ENCODE measurements around the gene TULP1. TPM values are rescaled to one million over a fixed set of nuclear protein-coding genes. Genes with fewer than 3 reads are reported as not detected.

TULP1 gene
- total and polyA plus RNA-seq, 2 of the 4 experiments (the other 2 are of a cell fraction) = not detected

DNA sequence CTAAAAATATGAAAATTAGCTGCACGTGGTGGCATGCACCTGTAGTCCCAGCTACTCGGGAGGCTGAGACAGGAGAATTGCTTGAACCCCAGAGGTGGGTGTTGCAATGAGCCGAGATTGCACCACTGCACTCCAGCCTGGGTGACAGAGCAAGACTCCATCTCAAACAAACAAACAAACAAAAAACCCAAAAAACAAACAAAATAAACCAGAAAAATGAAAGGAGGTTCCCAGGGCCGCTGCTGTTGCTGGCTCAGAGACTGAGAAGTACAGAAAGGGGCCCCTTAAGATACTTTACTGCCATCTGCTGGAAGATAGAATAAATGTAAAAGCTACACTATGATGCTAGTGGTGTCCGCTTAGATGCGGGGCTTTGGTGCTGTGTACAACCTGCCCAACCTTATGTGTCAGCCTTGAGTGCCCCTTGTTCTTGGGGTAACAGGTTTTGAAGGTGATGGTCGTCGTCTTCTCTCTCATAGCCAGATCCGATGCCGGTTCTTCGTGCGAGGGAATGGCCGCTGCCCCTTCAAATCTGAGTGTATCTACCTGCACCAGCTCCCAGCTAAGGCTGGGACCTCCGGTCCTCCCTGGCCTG lies 63.3 kb downstream of the TULP1 start:
- H3K27me3 ChIP-seq (ENCODE audit: control insufficient read depth, insufficient read depth, low read length) = no peaks in the 10 kb centered on the region
- peak overlapping the region; percentile 80; the same call in 1 of the 2 replicates for H2AK5ac ChIP-seq (ENCODE audit: low read depth, low read length)
- H4K8ac ChIP-seq (ENCODE audit: low read depth in 2 of 2, low read length in 2 of 2) = peak overlapping the region in 1 of 2 experiments; percentile 57; a peak in 1 of 4 replicates
- ATAC-seq (ENCODE audit: low read depth) (peak; percentile 56), DNase-seq (peak; percentile 72)
- H3K4me2 ChIP-seq (ENCODE audit: low read depth, low read length) = no peak overlapping the region
- H3K4me3 ChIP-seq (ENCODE audit: insufficient read depth, low read depth, low read length) = no peak overlapping the region
- no peak overlapping the region for H3K56ac ChIP-seq (ENCODE audit: extremely low read depth, insufficient read depth, low read length)
- H3K4me1 ChIP-seq (ENCODE audit: control insufficient read depth, insufficient read depth, low read length) = peaks cover 5% of the 10 kb centered on the region
- BruUV-seq (replicated peaks) = no TSS peak
- H3K9me3 ChIP-seq (ENCODE audit: control insufficient read depth, insufficient read depth, low read length) = no peaks in the 10 kb centered on the region
- no peak overlapping the region for H3K27ac ChIP-seq (ENCODE audit: insufficient read depth, low read length)
- no peak overlapping the region for H3K23ac ChIP-seq (ENCODE audit: low read depth, low read length)
- H2BK120ac ChIP-seq (ENCODE audit: low read depth, low read length) = peak overlapping the region; percentile 45
- H2BK15ac ChIP-seq (ENCODE audit: low read depth, low read length) = no peak overlapping the region
- H3K36me3 ChIP-seq (ENCODE audit: control insufficient read depth, insufficient read depth, low read length) = no peaks in the 10 kb centered on the region
- H2BK5ac ChIP-seq (ENCODE audit: low read depth, low read length, poor library complexity, severe bottlenecking) = no peak overlapping the region
- intact Hi-C loops (cut with micrococcal nuclease) (loop anchor here (1.0 kb wide), 2 partner anchors 30 to 107 kb away; partner anchors contain the start of gene PPARD), in situ Hi-C loops (cut with MboI; ENCODE audit: low sequenced_read_pairs) (no loop called here), dilution Hi-C loops (cut with HindIII; ENCODE audit: low sequenced_read_pairs, unreplicated experiment) (no loop called here)
- no peak overlapping the region; the same call in 1 of the 2 replicates for H3K4ac ChIP-seq (ENCODE audit: low read depth, low read length)
- no peak overlapping the region for H3K9ac ChIP-seq (ENCODE audit: low read depth, low read length)
- no peak overlapping the region for H4K91ac ChIP-seq (ENCODE audit: insufficient read depth, low read depth, low read length)
- H3K79me1 ChIP-seq (ENCODE audit: low read depth in 1 of 2, low read length in 2 of 2) = peaks cover 8 to 17% of the 10 kb centered on the region in 2 experiments
- WGBS, 2 experiments (ENCODE audit: extremely low coverage in 2 of 2, insufficient read length in 1 of 2) = 0% methylated on average over 1 of the region's 14 CpGs; no CpG with 5 or more reads in 1 of the 2 experiments
- no peak for TF ChIP-seq MXI1 (IDR thresholded peaks at IDR 0.05; ENCODE audit: borderline replicate concordance, low read depth, low read length)
- TF ChIP-seq MAFK (IDR thresholded peaks at IDR 0.05; ENCODE audit: low read depth, low read length) = no peak
- no peak for TF ChIP-seq CHD1 (IDR thresholded peaks at IDR 0.05; ENCODE audit: low read depth, low read length)
- TF ChIP-seq RCOR1 (IDR thresholded peaks at IDR 0.05; ENCODE audit: insufficient replicate concordance, low read length) = no peak
- TF ChIP-seq POLR2A (IDR thresholded peaks at IDR 0.05; ENCODE audit: low read depth, low read length) = peak; percentile 28; the same call in 1 of the 2 replicates
- TF ChIP-seq CEBPB (IDR thresholded peaks at IDR 0.05; ENCODE audit: low read depth, low read length) = no peak
- no peak for TF ChIP-seq NFE2L2 (IDR thresholded peaks at IDR 0.05; ENCODE audit: low read depth, low read length)
- TF ChIP-seq SMC3 (IDR thresholded peaks at IDR 0.05; ENCODE audit: low read depth, low read length) = peak; percentile 99
- peak; percentile 11; the same call in 1 of the 2 replicates for TF ChIP-seq MAZ (IDR thresholded peaks at IDR 0.05; ENCODE audit: borderline replicate concordance, low read depth, low read length)
- no peak for TF ChIP-seq BHLHE40 (IDR thresholded peaks at IDR 0.05; ENCODE audit: low read depth, low read length)
- TF ChIP-seq RFX5 (IDR thresholded peaks at IDR 0.05; ENCODE audit: low read depth, low read length) = no peak
- peak; percentile 95 for TF ChIP-seq RAD21 (IDR thresholded peaks at IDR 0.05; ENCODE audit: low read length)
- TF ChIP-seq, protein P1, sequence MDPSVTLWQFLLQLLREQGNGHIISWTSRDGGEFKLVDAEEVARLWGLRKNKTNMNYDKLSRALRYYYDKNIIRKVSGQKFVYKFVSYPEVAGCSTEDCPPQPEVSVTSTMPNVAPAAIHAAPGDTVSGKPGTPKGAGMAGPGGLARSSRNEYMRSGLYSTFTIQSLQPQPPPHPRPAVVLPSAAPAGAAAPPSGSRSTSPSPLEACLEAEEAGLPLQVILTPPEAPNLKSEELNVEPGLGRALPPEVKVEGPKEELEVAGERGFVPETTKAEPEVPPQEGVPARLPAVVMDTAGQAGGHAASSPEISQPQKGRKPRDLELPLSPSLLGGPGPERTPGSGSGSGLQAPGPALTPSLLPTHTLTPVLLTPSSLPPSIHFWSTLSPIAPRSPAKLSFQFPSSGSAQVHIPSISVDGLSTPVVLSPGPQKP (IDR thresholded peaks at IDR 0.05; ENCODE audit: borderline replicate concordance, low read depth, low read length) = no peak
- TF ChIP-seq, protein P2, sequence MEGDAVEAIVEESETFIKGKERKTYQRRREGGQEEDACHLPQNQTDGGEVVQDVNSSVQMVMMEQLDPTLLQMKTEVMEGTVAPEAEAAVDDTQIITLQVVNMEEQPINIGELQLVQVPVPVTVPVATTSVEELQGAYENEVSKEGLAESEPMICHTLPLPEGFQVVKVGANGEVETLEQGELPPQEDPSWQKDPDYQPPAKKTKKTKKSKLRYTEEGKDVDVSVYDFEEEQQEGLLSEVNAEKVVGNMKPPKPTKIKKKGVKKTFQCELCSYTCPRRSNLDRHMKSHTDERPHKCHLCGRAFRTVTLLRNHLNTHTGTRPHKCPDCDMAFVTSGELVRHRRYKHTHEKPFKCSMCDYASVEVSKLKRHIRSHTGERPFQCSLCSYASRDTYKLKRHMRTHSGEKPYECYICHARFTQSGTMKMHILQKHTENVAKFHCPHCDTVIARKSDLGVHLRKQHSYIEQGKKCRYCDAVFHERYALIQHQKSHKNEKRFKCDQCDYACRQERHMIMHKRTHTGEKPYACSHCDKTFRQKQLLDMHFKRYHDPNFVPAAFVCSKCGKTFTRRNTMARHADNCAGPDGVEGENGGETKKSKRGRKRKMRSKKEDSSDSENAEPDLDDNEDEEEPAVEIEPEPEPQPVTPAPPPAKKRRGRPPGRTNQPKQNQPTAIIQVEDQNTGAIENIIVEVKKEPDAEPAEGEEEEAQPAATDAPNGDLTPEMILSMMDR (conservative IDR thresholded peaks at IDR 0.05; ENCODE audit: low read depth, low read length) = peak; percentile 92
- CTCF ChIA-PET = interaction anchor here (0.5 to 4.5 kb wide), 13 partner anchors 10 to 162 kb away, joined by 3 to 20 read pairs (median 3); partner anchors contain the start of gene PPARD
- H2BK20ac ChIP-seq (ENCODE audit: low read depth, low read length) = 0 out of 2 replicates have a peak overlapping the region, but pooled peaks have one; percentile 10
- H4K20me1 ChIP-seq (ENCODE audit: insufficient read depth, low read length) = peaks cover 4% of the 10 kb centered on the region; the same call in 1 of the 2 replicates
- H2AFZ ChIP-seq (replicated peaks; ENCODE audit: low read length, poor library complexity) = peak overlapping the region; percentile 66
- POLR2A ChIA-PET (ENCODE audit: unreplicated experiment) = interaction anchor here (0.9 kb wide), 1 partner anchor 107 kb away, joined by 3 read pairs; no protein-coding TSS in a partner anchor
- no peak overlapping the region for H3K14ac ChIP-seq (replicated peaks; ENCODE audit: low read depth, low read length)
- H3K9me1 ChIP-seq (ENCODE audit: insufficient read depth, low read length) = peaks cover 3% of the 10 kb centered on the region
- no peak overlapping the region for H2AK9ac ChIP-seq (replicated peaks; ENCODE audit: low read depth, low read length, poor library complexity)
- no peak overlapping the region for H4K5ac ChIP-seq (ENCODE audit: low read depth, low read length)
- no peak overlapping the region for H3K18ac ChIP-seq (ENCODE audit: low read depth, low read length)

Measured in IMR-90 (cell line).